ENCODE data around the gene SEZ6L.

Gene SEZ6L

DNA sequence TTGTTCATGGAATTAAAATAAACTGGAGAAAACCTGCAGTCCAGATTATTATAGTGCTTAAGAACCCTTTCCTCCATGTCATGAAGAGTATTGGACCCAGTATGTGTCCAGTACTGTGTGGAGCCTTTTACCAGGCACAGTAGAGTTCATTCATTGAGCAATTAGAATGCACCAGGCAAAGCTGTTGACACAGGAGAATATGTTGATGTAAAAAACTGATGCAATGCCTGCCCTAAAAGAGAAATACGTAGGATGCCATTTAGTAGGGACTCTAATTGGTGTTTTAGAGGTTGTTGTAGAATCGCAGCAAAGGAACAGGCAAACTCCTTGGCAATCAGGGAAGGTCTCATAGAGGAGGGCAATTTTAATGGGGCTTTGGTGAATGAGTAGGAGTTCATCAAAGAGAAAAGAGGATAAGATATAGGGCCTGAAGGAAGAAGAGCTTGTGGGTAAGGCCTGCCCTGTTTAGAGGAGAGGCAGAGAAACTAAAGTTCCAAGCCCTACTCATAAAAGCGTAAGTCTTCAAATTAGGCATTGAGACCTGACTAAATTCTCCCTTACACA, 126.4 kb downstream of the SEZ6L start:
- no peak for DNase-seq (ENCODE audit: low read depth, low spot score)
- H3K4me3 ChIP-seq (ENCODE audit: insufficient read length, low read depth): no peak overlapping the region
- H3K36me3 ChIP-seq (ENCODE audit: insufficient read depth, insufficient read length, low read length): no peaks in the 10 kb centered on the region
- TF ChIP-seq YY1 (IDR thresholded peaks at IDR 0.05; ENCODE audit: insufficient read depth, insufficient read length) (no peak), SUZ12 (IDR thresholded peaks at IDR 0.05; ENCODE audit: extremely low read depth, insufficient read depth, insufficient read length) (no peak), ZNF274 (IDR thresholded peaks at IDR 0.05; ENCODE audit: low read depth, low read length) (no peak)
- H3K9me3 ChIP-seq (ENCODE audit: insufficient read depth, low read length): no peaks in the 10 kb centered on the region
- H3K27me3 ChIP-seq (ENCODE audit: insufficient read depth, insufficient read length): no peaks in the 10 kb centered on the region
- no peaks in the 10 kb centered on the region for H3K4me1 ChIP-seq (ENCODE audit: insufficient read depth, insufficient read length)
- no peak overlapping the region for H3K9ac ChIP-seq (ENCODE audit: insufficient read length, low read depth)

DNA sequence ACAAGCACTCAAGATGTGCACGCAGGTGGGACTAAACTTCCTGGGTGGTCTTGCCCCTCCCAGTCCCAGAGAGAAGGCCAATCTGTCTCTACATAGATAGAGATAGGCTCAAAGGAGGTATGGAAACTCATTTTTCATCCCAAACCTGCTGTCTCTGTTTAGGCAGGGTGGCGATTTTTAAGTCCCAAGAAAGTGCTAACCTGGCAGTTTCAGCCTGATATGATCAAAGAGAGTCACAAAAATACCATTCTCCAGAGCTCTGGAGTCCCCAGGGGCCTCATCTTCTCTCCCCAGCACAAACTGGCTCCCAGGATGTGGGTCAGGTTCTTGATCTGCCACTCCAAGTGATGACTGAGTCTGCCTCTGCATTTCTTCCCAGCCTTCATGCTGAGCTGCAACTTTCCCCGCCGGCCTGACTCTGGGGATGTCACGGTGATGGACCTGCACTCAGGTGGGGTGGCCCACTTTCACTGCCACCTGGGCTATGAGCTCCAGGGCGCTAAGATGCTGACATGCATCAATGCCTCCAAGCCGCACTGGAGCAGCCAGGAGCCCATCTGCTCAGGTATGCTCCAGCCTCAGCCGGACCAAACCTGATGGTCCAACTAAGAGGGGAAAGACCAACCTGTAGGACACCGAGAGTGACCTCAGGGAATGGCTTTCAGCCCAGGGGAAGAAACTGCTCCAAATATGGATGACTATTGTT, 129.5 kb downstream of the SEZ6L start:
- DNase-seq (ENCODE audit: low read depth, low spot score): no peak
- no peaks in the 10 kb centered on the region for H3K9me3 ChIP-seq (ENCODE audit: insufficient read depth, low read length)
- H3K27me3 ChIP-seq (ENCODE audit: insufficient read depth, insufficient read length): no peaks in the 10 kb centered on the region
- H3K4me3 ChIP-seq (ENCODE audit: insufficient read length, low read depth): no peak overlapping the region
- no peak overlapping the region for H3K9ac ChIP-seq (ENCODE audit: insufficient read length, low read depth)
- TF ChIP-seq SUZ12 (IDR thresholded peaks at IDR 0.05; ENCODE audit: extremely low read depth, insufficient read depth, insufficient read length): no peak
- no peak for TF ChIP-seq YY1 (IDR thresholded peaks at IDR 0.05; ENCODE audit: insufficient read depth, insufficient read length)
- TF ChIP-seq ZNF274 (IDR thresholded peaks at IDR 0.05; ENCODE audit: low read depth, low read length): no peak
- H3K4me1 ChIP-seq (ENCODE audit: insufficient read depth, insufficient read length): no peaks in the 10 kb centered on the region
- H3K36me3 ChIP-seq (ENCODE audit: insufficient read depth, insufficient read length, low read length): no peaks in the 10 kb centered on the region

DNA sequence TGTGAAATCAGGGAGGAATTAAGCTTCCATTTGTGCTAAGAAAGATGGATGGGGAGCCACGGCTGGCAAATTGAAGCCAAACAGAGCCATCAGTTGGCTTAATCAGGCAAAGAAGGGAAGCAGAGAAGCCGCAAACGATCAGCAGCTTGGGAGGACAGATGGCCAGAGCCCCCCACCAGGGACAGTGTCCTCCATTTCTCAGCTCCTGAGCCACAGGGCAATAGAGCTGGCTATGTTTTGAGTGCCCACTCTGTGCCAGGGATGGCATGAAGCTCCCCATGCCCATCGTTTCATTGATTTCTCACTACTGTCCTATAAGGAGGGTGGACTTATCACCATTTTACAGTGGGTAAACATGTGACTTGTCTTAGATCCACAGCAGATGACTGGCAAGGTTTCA, 133.5 kb downstream of the SEZ6L start:
- Histone ChIP-seq H3K4me3 (ENCODE audit: insufficient read length, low read depth) (no peak overlapping the region), H3K4me1 (ENCODE audit: insufficient read depth, insufficient read length) (no peaks in the 10 kb centered on the region), H3K27me3 (ENCODE audit: insufficient read depth, insufficient read length) (no peaks in the 10 kb centered on the region), H3K36me3 (ENCODE audit: insufficient read depth, insufficient read length, low read length) (no peaks in the 10 kb centered on the region), H3K9ac (ENCODE audit: insufficient read length, low read depth) (no peak overlapping the region), H3K9me3 (ENCODE audit: insufficient read depth, low read length) (no peaks in the 10 kb centered on the region)
- TF ChIP-seq ZNF274 (IDR thresholded peaks at IDR 0.05; ENCODE audit: low read depth, low read length) (no peak), SUZ12 (IDR thresholded peaks at IDR 0.05; ENCODE audit: extremely low read depth, insufficient read depth, insufficient read length) (no peak), YY1 (IDR thresholded peaks at IDR 0.05; ENCODE audit: insufficient read depth, insufficient read length) (no peak)
- no peak for DNase-seq (ENCODE audit: low read depth, low spot score)

DNA sequence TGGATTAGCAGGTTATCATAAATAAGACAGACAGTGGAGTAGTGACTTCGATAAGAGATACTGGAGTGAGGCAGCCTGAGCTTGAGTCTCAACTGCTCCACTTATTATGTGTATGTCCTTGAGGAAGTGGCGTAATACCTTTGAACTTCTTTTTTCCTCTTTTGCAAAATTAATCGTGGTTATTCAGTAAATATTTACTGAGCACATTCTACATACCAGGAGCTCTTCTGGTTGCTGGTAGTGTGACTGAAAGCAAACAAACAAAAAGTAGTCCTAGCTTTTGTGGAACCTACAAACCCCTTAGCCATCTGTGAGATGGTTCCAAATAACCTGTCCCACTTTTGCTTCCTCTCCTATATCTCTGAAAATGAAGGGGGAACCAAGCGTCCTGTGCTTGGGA, 134.2 kb downstream of the SEZ6L start:
- Histone ChIP-seq H3K9ac (ENCODE audit: insufficient read length, low read depth) (no peak overlapping the region), H3K36me3 (ENCODE audit: insufficient read depth, insufficient read length, low read length) (no peaks in the 10 kb centered on the region), H3K4me3 (ENCODE audit: insufficient read length, low read depth) (no peak overlapping the region), H3K27me3 (ENCODE audit: insufficient read depth, insufficient read length) (no peaks in the 10 kb centered on the region), H3K9me3 (ENCODE audit: insufficient read depth, low read length) (no peaks in the 10 kb centered on the region), H3K4me1 (ENCODE audit: insufficient read depth, insufficient read length) (no peaks in the 10 kb centered on the region)
- TF ChIP-seq SUZ12 (IDR thresholded peaks at IDR 0.05; ENCODE audit: extremely low read depth, insufficient read depth, insufficient read length) (no peak), ZNF274 (IDR thresholded peaks at IDR 0.05; ENCODE audit: low read depth, low read length) (no peak), YY1 (IDR thresholded peaks at IDR 0.05; ENCODE audit: insufficient read depth, insufficient read length) (no peak)
- DNase-seq (ENCODE audit: low read depth, low spot score): no peak

DNA sequence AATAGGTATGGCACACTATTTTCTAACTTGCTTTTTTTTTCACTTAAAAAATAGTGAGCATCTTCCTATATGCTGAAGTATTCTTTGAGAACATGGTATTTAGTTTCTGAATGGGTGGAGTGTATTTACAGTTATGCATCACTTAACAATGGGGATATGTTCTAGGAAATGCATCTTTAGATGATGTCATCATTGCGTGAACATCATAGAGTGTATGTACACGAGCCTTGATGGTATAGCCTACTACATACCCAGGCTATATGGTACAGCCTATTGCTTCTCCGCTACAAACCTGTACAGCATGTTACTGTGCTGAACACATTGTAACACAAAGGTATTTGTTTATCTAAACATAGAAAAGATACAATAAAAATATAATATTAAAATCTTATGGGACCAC, 135.5 kb downstream of the SEZ6L start:
- DNase-seq (ENCODE audit: low read depth, low spot score): no peak
- no peak overlapping the region for H3K9ac ChIP-seq (ENCODE audit: insufficient read length, low read depth)
- TF ChIP-seq SUZ12 (IDR thresholded peaks at IDR 0.05; ENCODE audit: extremely low read depth, insufficient read depth, insufficient read length): no peak
- no peak for TF ChIP-seq ZNF274 (IDR thresholded peaks at IDR 0.05; ENCODE audit: low read depth, low read length)
- TF ChIP-seq YY1 (IDR thresholded peaks at IDR 0.05; ENCODE audit: insufficient read depth, insufficient read length): no peak
- H3K36me3 ChIP-seq (ENCODE audit: insufficient read depth, insufficient read length, low read length): no peaks in the 10 kb centered on the region
- H3K27me3 ChIP-seq (ENCODE audit: insufficient read depth, insufficient read length): no peaks in the 10 kb centered on the region
- H3K4me3 ChIP-seq (ENCODE audit: insufficient read length, low read depth): no peak overlapping the region
- no peaks in the 10 kb centered on the region for H3K9me3 ChIP-seq (ENCODE audit: insufficient read depth, low read length)
- no peaks in the 10 kb centered on the region for H3K4me1 ChIP-seq (ENCODE audit: insufficient read depth, insufficient read length)

DNA sequence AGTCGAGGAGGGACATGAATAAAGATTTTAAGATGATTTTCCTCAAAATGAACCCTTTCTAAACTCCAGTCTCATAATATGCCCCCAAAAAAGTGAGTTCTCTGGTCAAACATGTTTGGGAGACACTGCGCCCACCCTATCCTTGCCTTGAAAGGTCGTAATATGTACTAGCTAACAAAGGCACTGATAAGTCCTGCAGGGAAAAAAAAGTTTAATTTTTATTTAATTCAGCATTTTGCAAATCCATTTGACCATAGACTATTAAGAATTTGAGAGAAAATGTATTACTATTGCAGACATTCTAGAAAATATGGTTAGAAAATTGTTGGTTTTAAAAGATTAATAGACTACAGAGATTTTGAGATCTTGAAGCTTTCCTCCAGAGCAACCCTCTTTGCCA, 139.2 kb downstream of the SEZ6L start:
- DNase-seq (ENCODE audit: low read depth, low spot score): no peak
- H3K4me3 ChIP-seq (ENCODE audit: insufficient read length, low read depth): no peak overlapping the region
- no peaks in the 10 kb centered on the region for H3K27me3 ChIP-seq (ENCODE audit: insufficient read depth, insufficient read length)
- H3K36me3 ChIP-seq (ENCODE audit: insufficient read depth, insufficient read length, low read length): no peaks in the 10 kb centered on the region
- H3K9me3 ChIP-seq (ENCODE audit: insufficient read depth, low read length): no peaks in the 10 kb centered on the region
- no peak overlapping the region for H3K9ac ChIP-seq (ENCODE audit: insufficient read length, low read depth)
- H3K4me1 ChIP-seq (ENCODE audit: insufficient read depth, insufficient read length): no peaks in the 10 kb centered on the region
- no peak for TF ChIP-seq YY1 (IDR thresholded peaks at IDR 0.05; ENCODE audit: insufficient read depth, insufficient read length)
- no peak for TF ChIP-seq SUZ12 (IDR thresholded peaks at IDR 0.05; ENCODE audit: extremely low read depth, insufficient read depth, insufficient read length)
- TF ChIP-seq ZNF274 (IDR thresholded peaks at IDR 0.05; ENCODE audit: low read depth, low read length): no peak

DNA sequence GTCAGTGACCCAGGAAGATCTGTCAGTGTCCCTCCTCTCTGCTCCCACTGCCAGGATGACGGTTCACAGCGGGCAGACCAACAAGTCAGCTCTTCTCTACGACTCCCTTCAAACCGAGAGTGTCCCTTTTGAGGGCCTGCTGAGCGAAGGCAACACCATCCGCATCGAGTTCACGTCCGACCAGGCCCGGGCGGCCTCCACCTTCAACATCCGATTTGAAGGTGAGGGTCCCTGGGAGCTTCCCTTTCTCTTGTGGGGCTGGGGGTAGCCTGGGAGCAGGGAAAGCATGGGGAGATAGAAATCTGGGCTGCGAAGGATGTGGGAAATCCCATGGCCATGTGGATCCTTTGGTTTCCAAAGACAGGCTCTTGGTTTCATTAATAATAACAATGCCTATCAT, 141.4 kb downstream of the SEZ6L start:
- no peak for DNase-seq (ENCODE audit: low read depth, low spot score)
- H3K9ac ChIP-seq (ENCODE audit: insufficient read length, low read depth): no peak overlapping the region
- H3K4me3 ChIP-seq (ENCODE audit: insufficient read length, low read depth): no peak overlapping the region
- H3K9me3 ChIP-seq (ENCODE audit: insufficient read depth, low read length): no peaks in the 10 kb centered on the region
- no peaks in the 10 kb centered on the region for H3K36me3 ChIP-seq (ENCODE audit: insufficient read depth, insufficient read length, low read length)
- no peaks in the 10 kb centered on the region for H3K4me1 ChIP-seq (ENCODE audit: insufficient read depth, insufficient read length)
- TF ChIP-seq ZNF274 (IDR thresholded peaks at IDR 0.05; ENCODE audit: low read depth, low read length) (no peak), SUZ12 (IDR thresholded peaks at IDR 0.05; ENCODE audit: extremely low read depth, insufficient read depth, insufficient read length) (no peak), YY1 (IDR thresholded peaks at IDR 0.05; ENCODE audit: insufficient read depth, insufficient read length) (no peak)
- H3K27me3 ChIP-seq (ENCODE audit: insufficient read depth, insufficient read length): no peaks in the 10 kb centered on the region
